Small intestine (tissue), 7 donors: ENCODE results near the gene ALKBH8. TPM values are rescaled to one million over a fixed set of nuclear protein-coding genes. Genes with fewer than 3 reads are reported as not detected.
A peak's percentile ranks its signal among the peaks of the same experiment; 100 is the strongest.

ENCODE experiments used
- DNase-seq, 2 donors: peaks; one replicate each; pipeline versions ENCODE4 v3.0.0 to v3.0.0-alpha.2; 2013
- FAIRE-seq: peaks from 2 replicates; lab custom pipeline; 2012; peaks lifted over from hg19 to GRCh38; lab: Jason Lieb, UNC
- H3K27ac ChIP-seq, 3 donors: one replicate each; pipeline ENCODE4 v1.5.1; 2013; ENCODE audit warnings: low read length in 2 of 3, mild to moderate bottlenecking in 2 of 3, control low read depth in 1 of 3, inconsistent platforms in 1 of 3, low read depth in 1 of 3, moderate library complexity in 1 of 3
- H3K27me3 ChIP-seq, 3 donors: one replicate each; pipeline ENCODE4 v1.6.1; 2013; ENCODE audit warnings: low read length in 3 of 3, inconsistent platforms in 1 of 3; ENCODE audit not compliant: control insufficient read depth in 3 of 3, insufficient read depth in 3 of 3
- H3K36me3 ChIP-seq, 3 donors: one replicate each; pipeline ENCODE4 v1.6.1; 2013; ENCODE audit warnings: low read length in 3 of 3, inconsistent platforms in 1 of 3, low read depth in 1 of 3, mild to moderate bottlenecking in 1 of 3, moderate library complexity in 1 of 3; ENCODE audit not compliant: control insufficient read depth in 3 of 3, insufficient read depth in 2 of 3
- H3K4me1 ChIP-seq, 3 donors: one replicate each; pipeline ENCODE4 v1.6.1; 2013; ENCODE audit warnings: low read length in 2 of 3, inconsistent platforms in 1 of 3, low read depth in 1 of 3, mild to moderate bottlenecking in 1 of 3, moderate library complexity in 1 of 3; ENCODE audit not compliant: control insufficient read depth in 3 of 3, insufficient read depth in 2 of 3
- H3K4me3 ChIP-seq, 3 donors: one replicate each; pipeline ENCODE4 v1.5.1; 2013; ENCODE audit warnings: low read length in 3 of 3, control low read depth in 1 of 3, inconsistent platforms in 1 of 3, low read depth in 1 of 3, mild to moderate bottlenecking in 1 of 3, moderate library complexity in 1 of 3
- H3K9me3 ChIP-seq, 2 donors: one replicate each; pipeline ENCODE4 v1.6.1; 2013; ENCODE audit warnings: low read depth in 1 of 2, low read length in 1 of 2; ENCODE audit not compliant: control insufficient read depth in 2 of 2, insufficient read depth in 1 of 2
- WGBS, 3 donors: extraction: QIAGEN DNeasy Blood & Tissue Kit; methylation state at CpG; one replicate each; pipeline ENCODE4 v1.1.7; 2013; 5-methylcytosine and 5-hydroxymethylcytosine counted together
- polyA plus RNA-seq, 4 donors: library from polyadenylated mRNA; stranded (reverse) in 3 of 4; unstranded in 1 of 4; fragments of 200-250 nt in 3 of 4; fragments of 120-200 nt in 1 of 4; gene quantifications; one replicate each; pipeline versions ENCODE4 v1.2.1 to v1.2.3, GENCODE V29; 2013
- donor health status: healthy with polysubstance abuse.
- donor health status: control.
- donor health status: control.
- donor health status: Bipolar disorder and iron deficiency.
- donor health status: healthy.

The ALKBH8 gene
- polyA plus RNA-seq, 4 donors: 1.8 to 10.1 (median 3.0) TPM

GRCh38 chr11:107457558-107458271 is 107.8 kb downstream of the ALKBH8 start, which contains the start of gene CWF19L2:
TSS of gene CWF19L2 (minus strand) at chr11:107457825. CDS start at chr11:107457816, 9 bp downstream.
- FAIRE-seq: peak; percentile 93
- peak; percentile 94 to 96 for DNase-seq

GRCh38 chr11:107457205-107457557 is 108.4 kb downstream of the ALKBH8 start:
- DNase-seq: no peak
- H3K27me3 ChIP-seq: no peaks in the 10 kb centered on the region
- no peaks in the 10 kb centered on the region for H3K9me3 ChIP-seq
- H3K4me1 ChIP-seq: peaks cover 0 to 5% (median 4%) of the 10 kb centered on the region in 3 donors
- WGBS, 3 donors: 0 to 1% (median 1%) methylated on average over 6 of the region's 6 CpGs
- peaks cover 4 to 14% (median 4%) of the 10 kb centered on the region in 3 donors for H3K36me3 ChIP-seq
- H3K4me3 ChIP-seq: peak overlapping the region; percentile 49 to 64 (median 62)
- H3K27ac ChIP-seq: peak overlapping the region in 2 of 3 donors; percentile 33 to 61
- FAIRE-seq: no peak

More at GRCh38 chr11:107457558-107458271, 107.8 kb downstream of the ALKBH8 start, which contains the start of gene CWF19L2:
- Histone ChIP-seq H3K9me3 (no peaks in the 10 kb centered on the region), H3K27me3 (no peaks in the 10 kb centered on the region), H3K36me3 (peaks cover 4 to 12% (median 4%) of the 10 kb centered on the region in 3 donors), H3K4me3 (peak within 1 kb of the TSS; percentile 49 to 64 (median 62)), H3K27ac (peak within 1 kb of the TSS in 2 of 3 donors; percentile 33 to 82), H3K4me1 (peaks cover 0 to 5% (median 4%) of the 10 kb centered on the region in 3 donors)
- WGBS, 3 donors: 0 to 1% (median 0%) methylated on average over 30 of the region's 30 CpGs

GRCh38 chr11:107453594-107454286 is 111.8 kb downstream of the ALKBH8 start:
- no peak overlapping the region for H3K27ac ChIP-seq
- FAIRE-seq: no peak
- peaks cover 4 to 14% (median 4%) of the 10 kb centered on the region in 3 donors for H3K36me3 ChIP-seq
- H3K4me1 ChIP-seq: peaks cover 0 to 5% (median 4%) of the 10 kb centered on the region in 3 donors
- H3K4me3 ChIP-seq: no peak overlapping the region
- DNase-seq: no peak
- H3K9me3 ChIP-seq: no peaks in the 10 kb centered on the region
- 96 to 97% (median 96%) methylated on average over 5 of the region's 5 CpGs for WGBS, 3 donors
- H3K27me3 ChIP-seq: no peaks in the 10 kb centered on the region

Other genes starting within 250 kb of the ALKBH8 start
- gene CWF19L2, start 107.9 kb downstream of the ALKBH8 start, polyA plus RNA-seq: 10 to 100 TPM in 3 of 4 donors, 1 to 10 TPM in 1; 5.2 to 27.0 (median 13.3) TPM
- gene ELMOD1, start 25.4 kb upstream of the ALKBH8 start, polyA plus RNA-seq: under 1 TPM in 2 of 4 donors, not detected in 2; 0.18 to 0.58 TPM
- 1 to 10 TPM in 1 of 4 donors, under 1 TPM in 1, not detected in 2; 0.15 to 6.2 TPM for gene SLN, start 146.3 kb upstream of the ALKBH8 start, polyA plus RNA-seq